Tibial artery (tissue), 4 donors: ENCODE data around the gene IL1RAPL1.

Experiments
- DNase-seq, 2 donors: peaks; one replicate each; pipeline ENCODE4 v3.0.0-alpha.2; 2019
- H3K27ac ChIP-seq, 2 donors: fragments of 200-600 bp; sonication (generic) in 1 of 2; 1 replicate in 1 of 2; 2 replicates in 1 of 2; pipeline ENCODE4 v1.5.1; 2018 to 2019; ENCODE audit warnings: mild to moderate bottlenecking in 1 of 2
- H3K27me3 ChIP-seq, 2 donors: fragments of 200-600 bp; sonication (generic) in 1 of 2; one replicate each; pipeline versions ENCODE4 v1.5.1 to v1.6.0; 2016 to 2019
- H3K36me3 ChIP-seq, 3 donors: fragments of 200-600 bp; sonication (generic) in 2 of 3; one replicate each; pipeline ENCODE4 v1.5.1; 2016 to 2019; ENCODE audit warnings: mild to moderate bottlenecking in 2 of 3
- H3K4me1 ChIP-seq, 4 donors: fragments of 200-600 bp; sonication (generic) in 2 of 4; 1 replicate in 3 of 4; 2 replicates in 1 of 4; pipeline ENCODE4 v1.5.1; 2016 to 2019
- H3K4me3 ChIP-seq, 2 donors: fragments of 200-600 bp; sonication (generic) in 1 of 2; 1 replicate in 1 of 2; 2 replicates in 1 of 2; pipeline ENCODE4 v1.5.1; 2018 to 2019; ENCODE audit warnings: mild to moderate bottlenecking in 2 of 2
- H3K9me3 ChIP-seq, 3 donors: fragments of 200-600 bp; sonication (generic) in 1 of 3; one replicate each; pipeline ENCODE4 v1.5.1; 2016 to 2019
- intact Hi-C: fragments of 100-400 bp; cut with DNase I; formaldehyde crosslinking; loops from one replicate; pipeline ENCODE4 v1.15.0; 2023; ENCODE audit warnings: low total_unique reads
- TF ChIP-seq, protein P1 (sequence below), 2 experiments: fragments of 200-600 bp in 1 of 2; fragments of 450-650 bp in 1 of 2; IDR thresholded peaks; one replicate each; pipeline ENCODE4 v1.5.1; 2017 to 2019; ENCODE audit warnings: antibody characterized with exemption in 2 of 2, mild to moderate bottlenecking in 1 of 2, moderate library complexity in 1 of 2

The IL1RAPL1 gene

DNA sequence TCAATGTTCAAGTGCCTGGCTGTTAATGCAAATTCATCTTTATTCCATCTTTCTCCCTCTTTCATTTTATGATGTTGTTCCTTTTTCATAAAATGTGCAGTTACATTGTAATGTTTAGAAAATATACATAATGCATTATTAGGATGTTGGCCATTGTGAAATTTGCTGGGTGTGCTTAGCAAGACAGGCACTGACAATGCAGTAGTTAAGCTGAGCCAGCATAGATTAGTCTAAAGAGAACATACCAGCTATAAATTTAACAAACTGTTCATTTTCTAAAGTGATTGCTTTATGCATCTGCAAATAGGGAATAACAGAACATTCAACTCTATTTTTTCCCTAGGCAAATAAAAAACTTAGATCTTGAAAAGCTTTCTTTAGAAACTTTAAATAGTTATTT is 436.0 kb downstream of the IL1RAPL1 start:
- H3K4me1 ChIP-seq: no peaks in the 10 kb centered on the region
- no peak for DNase-seq
- TF ChIP-seq, protein P1, sequence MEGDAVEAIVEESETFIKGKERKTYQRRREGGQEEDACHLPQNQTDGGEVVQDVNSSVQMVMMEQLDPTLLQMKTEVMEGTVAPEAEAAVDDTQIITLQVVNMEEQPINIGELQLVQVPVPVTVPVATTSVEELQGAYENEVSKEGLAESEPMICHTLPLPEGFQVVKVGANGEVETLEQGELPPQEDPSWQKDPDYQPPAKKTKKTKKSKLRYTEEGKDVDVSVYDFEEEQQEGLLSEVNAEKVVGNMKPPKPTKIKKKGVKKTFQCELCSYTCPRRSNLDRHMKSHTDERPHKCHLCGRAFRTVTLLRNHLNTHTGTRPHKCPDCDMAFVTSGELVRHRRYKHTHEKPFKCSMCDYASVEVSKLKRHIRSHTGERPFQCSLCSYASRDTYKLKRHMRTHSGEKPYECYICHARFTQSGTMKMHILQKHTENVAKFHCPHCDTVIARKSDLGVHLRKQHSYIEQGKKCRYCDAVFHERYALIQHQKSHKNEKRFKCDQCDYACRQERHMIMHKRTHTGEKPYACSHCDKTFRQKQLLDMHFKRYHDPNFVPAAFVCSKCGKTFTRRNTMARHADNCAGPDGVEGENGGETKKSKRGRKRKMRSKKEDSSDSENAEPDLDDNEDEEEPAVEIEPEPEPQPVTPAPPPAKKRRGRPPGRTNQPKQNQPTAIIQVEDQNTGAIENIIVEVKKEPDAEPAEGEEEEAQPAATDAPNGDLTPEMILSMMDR (IDR thresholded peaks at IDR 0.05): no peak
- no peaks in the 10 kb centered on the region for H3K36me3 ChIP-seq
- H3K27ac ChIP-seq: no peak overlapping the region
- H3K4me3 ChIP-seq: no peak overlapping the region
- no peaks in the 10 kb centered on the region for H3K27me3 ChIP-seq
- no peaks in the 10 kb centered on the region for H3K9me3 ChIP-seq
- intact Hi-C loops: no loop called here

DNA sequence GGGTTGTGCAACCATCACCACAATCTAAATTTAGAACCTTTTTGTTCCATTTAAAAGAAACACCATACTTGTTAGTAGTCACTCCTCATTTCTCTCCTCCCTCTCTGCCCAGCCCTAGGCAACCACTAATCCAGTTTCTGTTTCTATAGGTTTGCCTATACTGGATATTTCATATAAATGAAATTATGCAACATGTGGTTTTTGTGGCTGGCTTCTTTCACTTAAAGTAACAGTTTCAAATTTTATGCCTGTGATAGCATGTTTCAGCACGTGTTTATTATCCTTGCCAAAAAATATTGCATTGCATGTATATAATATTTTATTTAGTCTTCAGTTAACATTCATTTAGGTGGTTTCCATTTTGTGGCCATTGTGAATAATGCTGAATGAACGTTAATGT is 437.6 kb downstream of the IL1RAPL1 start:
- no peak overlapping the region for H3K4me3 ChIP-seq
- TF ChIP-seq, protein P1 (IDR thresholded peaks at IDR 0.05): no peak
- no peaks in the 10 kb centered on the region for H3K4me1 ChIP-seq
- no peak for DNase-seq
- intact Hi-C loops: no loop called here
- H3K27ac ChIP-seq: no peak overlapping the region
- H3K27me3 ChIP-seq: no peaks in the 10 kb centered on the region
- no peaks in the 10 kb centered on the region for H3K36me3 ChIP-seq
- no peaks in the 10 kb centered on the region for H3K9me3 ChIP-seq

DNA sequence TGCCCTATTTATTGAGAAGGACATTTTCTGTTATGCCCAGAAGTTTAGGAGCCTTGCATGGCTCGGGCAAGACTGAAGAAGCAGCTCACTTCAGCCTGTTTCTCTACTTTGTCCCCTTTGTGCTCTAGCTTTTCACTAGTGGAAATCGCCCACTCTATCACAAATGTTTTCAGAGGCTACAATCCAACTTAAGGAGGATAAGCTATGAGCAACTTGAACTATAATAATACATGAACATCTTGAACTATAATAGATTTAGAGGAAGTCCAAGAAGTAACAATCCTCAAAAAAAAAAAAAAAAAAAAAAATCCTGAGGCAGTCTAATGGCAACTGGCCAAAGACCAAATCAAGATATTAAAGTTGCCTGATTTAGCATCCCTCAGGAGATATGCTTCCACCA is 452.3 kb downstream of the IL1RAPL1 start:
- H3K27me3 ChIP-seq: no peaks in the 10 kb centered on the region
- H3K4me1 ChIP-seq: no peaks in the 10 kb centered on the region
- intact Hi-C loops: no loop called here
- DNase-seq: no peak
- TF ChIP-seq, protein P1 (IDR thresholded peaks at IDR 0.05): no peak
- no peaks in the 10 kb centered on the region for H3K9me3 ChIP-seq
- H3K36me3 ChIP-seq: no peaks in the 10 kb centered on the region
- no peak overlapping the region for H3K27ac ChIP-seq
- no peak overlapping the region for H3K4me3 ChIP-seq

DNA sequence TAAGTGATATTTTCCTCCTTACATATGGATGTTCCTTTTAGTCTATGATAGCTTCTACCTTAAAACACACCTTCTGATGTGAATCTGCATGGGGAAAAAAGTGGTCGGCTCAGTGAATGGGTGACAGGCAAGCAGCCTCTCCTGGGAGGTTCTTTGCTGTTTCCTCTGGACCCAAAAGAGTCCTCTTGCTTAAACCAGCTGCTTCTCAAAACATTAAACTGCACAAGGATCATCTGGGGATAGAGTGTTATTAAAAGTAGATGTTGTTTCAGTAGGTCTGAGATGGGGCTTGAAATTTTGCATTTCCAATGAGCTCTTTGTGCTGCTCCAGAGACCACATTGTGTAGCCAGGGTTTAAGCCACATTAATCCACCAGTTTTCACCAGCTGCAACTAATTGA is 452.9 kb downstream of the IL1RAPL1 start:
- TF ChIP-seq, protein P1 (IDR thresholded peaks at IDR 0.05): no peak
- Histone ChIP-seq H3K27ac (no peak overlapping the region), H3K27me3 (no peaks in the 10 kb centered on the region), H3K4me3 (no peak overlapping the region), H3K9me3 (no peaks in the 10 kb centered on the region), H3K36me3 (no peaks in the 10 kb centered on the region), H3K4me1 (no peaks in the 10 kb centered on the region)
- no peak for DNase-seq
- intact Hi-C loops: no loop called here

DNA sequence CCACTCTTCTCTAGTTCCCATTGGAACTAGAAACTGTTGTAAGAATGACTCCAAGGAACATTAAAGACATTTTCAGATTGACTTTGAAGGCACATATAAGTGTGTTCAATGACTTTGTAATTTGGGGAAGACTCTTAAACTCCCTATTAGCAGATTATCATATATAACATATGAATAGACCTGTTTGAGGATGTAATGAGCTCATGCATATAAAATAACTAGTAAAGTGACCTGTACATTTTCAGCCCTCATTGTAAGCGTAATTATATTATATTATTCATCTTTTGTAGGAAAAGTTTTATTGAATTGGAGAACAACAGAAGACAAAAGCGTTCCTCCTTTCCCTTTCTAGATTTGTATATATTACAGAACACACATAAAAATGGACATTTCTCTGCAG is 455.1 kb downstream of the IL1RAPL1 start:
- DNase-seq: no peak
- TF ChIP-seq, protein P1 (IDR thresholded peaks at IDR 0.05): no peak
- no peaks in the 10 kb centered on the region for H3K27me3 ChIP-seq
- intact Hi-C loops: no loop called here
- H3K4me1 ChIP-seq: no peaks in the 10 kb centered on the region
- H3K27ac ChIP-seq: no peak overlapping the region
- no peaks in the 10 kb centered on the region for H3K36me3 ChIP-seq
- no peak overlapping the region for H3K4me3 ChIP-seq
- H3K9me3 ChIP-seq: no peaks in the 10 kb centered on the region

DNA sequence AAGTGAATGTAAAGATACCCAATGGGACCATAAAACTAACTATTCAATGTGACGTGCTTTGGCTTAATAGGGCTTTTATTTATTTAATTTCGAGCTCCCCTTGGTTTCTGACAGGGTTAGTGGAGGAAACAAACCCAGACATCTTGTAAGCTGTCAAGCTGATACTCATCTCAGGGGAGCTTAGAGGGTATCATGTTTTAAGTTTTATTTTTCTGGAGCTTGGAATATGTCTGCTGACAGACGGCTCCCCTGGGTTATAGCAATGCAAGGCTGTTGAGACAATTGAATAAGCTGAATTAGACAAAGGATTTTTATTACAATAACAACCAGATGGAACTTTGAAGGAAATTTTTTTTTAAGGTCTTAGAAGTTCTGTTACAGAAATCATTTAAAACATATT is 456.5 kb downstream of the IL1RAPL1 start:
- Histone ChIP-seq H3K27ac (no peak overlapping the region), H3K4me3 (no peak overlapping the region), H3K36me3 (no peaks in the 10 kb centered on the region), H3K4me1 (no peaks in the 10 kb centered on the region), H3K9me3 (no peaks in the 10 kb centered on the region), H3K27me3 (no peaks in the 10 kb centered on the region)
- TF ChIP-seq, protein P1 (IDR thresholded peaks at IDR 0.05): no peak
- intact Hi-C loops: no loop called here
- no peak for DNase-seq
